ENCODE results near the gene AHCYL2. TPM values are rescaled to one million over a fixed set of nuclear protein-coding genes. Genes with fewer than 3 reads are reported as not detected.
"Not testable (repeated sequence)": the region's sequence is repeated elsewhere in the genome, so short reads cannot be mapped to it uniquely, and the experiment has no call there.

Gene AHCYL2
- polyA plus RNA-seq, 3 donors: 10.7 to 14.6 (median 12.1) TPM

DNA sequence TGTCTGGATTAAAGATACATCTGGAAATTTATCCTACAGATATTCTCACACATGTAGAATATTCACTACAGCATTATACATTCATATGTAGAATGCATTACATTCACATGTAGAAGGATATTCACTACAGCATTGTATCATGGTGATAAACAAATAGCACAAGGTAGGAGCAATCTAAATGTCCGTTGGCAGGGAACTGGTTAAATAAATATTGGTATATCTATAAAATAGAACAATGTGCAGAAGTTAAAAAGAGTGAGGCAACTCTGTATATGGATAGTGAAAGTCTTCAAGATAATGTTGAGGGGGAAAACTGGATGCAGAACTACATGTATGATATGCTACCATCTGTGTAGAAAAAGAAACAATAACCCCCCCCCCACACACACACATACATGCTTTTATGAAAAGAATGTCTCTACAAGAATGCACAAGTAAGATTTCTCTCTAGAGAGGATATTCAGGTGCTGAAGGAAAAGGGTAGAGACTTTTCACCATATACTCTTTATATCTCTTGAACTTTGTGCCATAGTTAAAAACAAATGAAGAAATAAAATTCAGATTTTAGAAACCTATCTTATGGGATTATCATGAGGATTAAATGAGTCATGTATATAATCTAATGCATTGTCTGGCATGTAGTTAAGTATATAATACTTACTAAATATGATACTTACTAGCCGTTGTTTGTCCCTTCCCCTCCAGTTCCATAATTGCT lies 123.4 kb downstream of the AHCYL2 start:
- Mint-ChIP-seq H3K27me3 (ENCODE audit: low read depth in 3 of 3) (peaks cover 0 to 2% (median 0%) of the 10 kb centered on the region in 3 donors), H3K4me3 (no peak overlapping the region), H3K27ac (no peak overlapping the region)

GRCh38 chr7:129351320-129351719 lies 126.5 kb downstream of the AHCYL2 start:
- DNase-seq: no peak
- H4K20me1 ChIP-seq (ENCODE audit: insufficient read depth, low read length): no peaks in the 10 kb centered on the region
- Mint-ChIP-seq H3K4me1 (peaks cover 3% of the 10 kb centered on the region), H3K4me3 (no peak overlapping the region), H3K27me3 (ENCODE audit: low read depth in 3 of 3) (no peaks in the 10 kb centered on the region), H3K36me3 (peaks cover 0 to 5% of the 10 kb centered on the region in 2 donors), H3K9me3 (no peaks in the 10 kb centered on the region), H3K27ac (no peak overlapping the region)
- no peaks in the 10 kb centered on the region for H3K4me1 ChIP-seq (ENCODE audit: control insufficient read depth in 1 of 2, insufficient read depth in 2 of 2, low read length in 2 of 2)
- TF ChIP-seq CTCF (IDR thresholded peaks at IDR 0.05): no peak
- H3K9ac ChIP-seq (ENCODE audit: insufficient read depth, low read length, poor library complexity, severe bottlenecking): no peak overlapping the region
- H3K36me3 ChIP-seq (replicated peaks in 1 of 2; ENCODE audit: control insufficient read depth in 1 of 2, insufficient read depth in 2 of 2, low read length in 2 of 2): no peaks in the 10 kb centered on the region
- H3K27me3 ChIP-seq (ENCODE audit: control insufficient read depth in 2 of 2, insufficient read depth in 2 of 2, low read length in 2 of 2): no peaks in the 10 kb centered on the region
- H3K27ac ChIP-seq (ENCODE audit: low read depth in 1 of 2, low read length in 2 of 2): no peak overlapping the region
- H3K9me3 ChIP-seq (replicated peaks in 1 of 2; ENCODE audit: control insufficient read depth in 1 of 2, insufficient read depth in 1 of 2, low read length in 2 of 2): no peaks in the 10 kb centered on the region
- H3K4me3 ChIP-seq (replicated peaks in 1 of 3; ENCODE audit: low read depth in 2 of 3, low read length in 3 of 3): no peak overlapping the region
- WGBS (ENCODE audit: insufficient coverage): 100% methylated on average over 1 of the region's 3 CpGs
- H3K79me2 ChIP-seq (ENCODE audit: insufficient read depth, low read length): no peaks in the 10 kb centered on the region
- intact Hi-C loops (cut with micrococcal nuclease): no loop called here
- H2AFZ ChIP-seq (ENCODE audit: insufficient read depth, low read depth, low read length, poor library complexity, severe bottlenecking): no peak overlapping the region
- H3K4me2 ChIP-seq (replicated peaks; ENCODE audit: extremely low read depth, low read length, poor library complexity, severe bottlenecking): no peak overlapping the region

More for the DNA sequence above, 123.4 kb downstream of the AHCYL2 start:
- no peaks in the 10 kb centered on the region for H3K27me3 ChIP-seq (ENCODE audit: control insufficient read depth in 2 of 2, insufficient read depth in 2 of 2, low read length in 2 of 2)
- H3K4me1 Mint-ChIP-seq: no peaks in the 10 kb centered on the region
- no peaks in the 10 kb centered on the region for H3K79me2 ChIP-seq (ENCODE audit: insufficient read depth, low read length)
- no peak overlapping the region for H3K4me3 ChIP-seq (replicated peaks in 1 of 3; ENCODE audit: low read depth in 2 of 3, low read length in 3 of 3)
- WGBS (ENCODE audit: insufficient coverage): no CpG with 5 or more reads among the region's 2 CpGs
- no peaks in the 10 kb centered on the region for H3K36me3 ChIP-seq (replicated peaks in 1 of 2; ENCODE audit: control insufficient read depth in 1 of 2, insufficient read depth in 2 of 2, low read length in 2 of 2)
- no peaks in the 10 kb centered on the region for H4K20me1 ChIP-seq (ENCODE audit: insufficient read depth, low read length)
- no peaks in the 10 kb centered on the region for H3K9me3 ChIP-seq (replicated peaks in 1 of 2; ENCODE audit: control insufficient read depth in 1 of 2, insufficient read depth in 1 of 2, low read length in 2 of 2)
- H3K36me3 Mint-ChIP-seq: peaks cover 4 to 8% of the 10 kb centered on the region in 2 donors
- no peak overlapping the region for H3K4me2 ChIP-seq (replicated peaks; ENCODE audit: extremely low read depth, low read length, poor library complexity, severe bottlenecking)
- no peak for DNase-seq
- intact Hi-C loops (cut with micrococcal nuclease): no loop called here
- no peak for TF ChIP-seq CTCF (IDR thresholded peaks at IDR 0.05)
- no peaks in the 10 kb centered on the region for H3K4me1 ChIP-seq (ENCODE audit: control insufficient read depth in 1 of 2, insufficient read depth in 2 of 2, low read length in 2 of 2)
- H3K9ac ChIP-seq (ENCODE audit: insufficient read depth, low read length, poor library complexity, severe bottlenecking): no peak overlapping the region
- H3K9me3 Mint-ChIP-seq: no peaks in the 10 kb centered on the region
- H3K27ac ChIP-seq (ENCODE audit: low read depth in 1 of 2, low read length in 2 of 2): no peak overlapping the region
- no peak overlapping the region for H2AFZ ChIP-seq (ENCODE audit: insufficient read depth, low read depth, low read length, poor library complexity, severe bottlenecking)

DNA sequence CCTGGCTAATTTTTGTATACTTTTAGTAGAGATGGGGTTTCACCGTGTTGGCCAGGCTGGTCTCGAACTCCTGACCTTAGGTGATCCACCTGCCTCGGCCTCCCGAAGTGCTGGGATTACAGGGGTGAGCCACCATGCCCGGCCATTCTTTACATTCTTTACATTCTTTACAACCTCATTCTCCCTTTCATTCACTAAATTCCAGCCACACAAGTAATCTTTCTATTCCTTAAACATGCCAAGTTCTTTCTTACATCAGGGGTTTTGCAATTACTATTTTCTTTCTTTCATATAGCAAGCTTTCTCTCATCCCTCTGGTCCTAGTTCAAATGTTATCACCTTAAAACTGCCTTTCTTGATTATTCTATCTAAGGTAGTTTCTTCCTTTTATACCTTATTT lies 128.3 kb downstream of the AHCYL2 start:
- not testable (repeated sequence) for H3K4me1 ChIP-seq (ENCODE audit: control insufficient read depth in 1 of 2, insufficient read depth in 2 of 2, low read length in 2 of 2)

More for the DNA sequence above, 128.3 kb downstream of the AHCYL2 start:
- intact Hi-C loops (cut with micrococcal nuclease); DNase-seq; H3K27me3 Mint-ChIP-seq (ENCODE audit: low read depth in 3 of 3); H3K4me1 Mint-ChIP-seq; H3K36me3 Mint-ChIP-seq; H3K27me3 ChIP-seq (ENCODE audit: control insufficient read depth in 2 of 2, insufficient read depth in 2 of 2, low read length in 2 of 2); H3K9me3 Mint-ChIP-seq; H3K79me2 ChIP-seq (ENCODE audit: insufficient read depth, low read length); H3K9ac ChIP-seq (ENCODE audit: insufficient read depth, low read length, poor library complexity, severe bottlenecking); H3K27ac ChIP-seq (ENCODE audit: low read depth in 1 of 2, low read length in 2 of 2); H3K4me3 Mint-ChIP-seq; H3K9me3 ChIP-seq (replicated peaks in 1 of 2; ENCODE audit: control insufficient read depth in 1 of 2, insufficient read depth in 1 of 2, low read length in 2 of 2); H2AFZ ChIP-seq (ENCODE audit: insufficient read depth, low read depth, low read length, poor library complexity, severe bottlenecking); H4K20me1 ChIP-seq (ENCODE audit: insufficient read depth, low read length); H3K4me2 ChIP-seq (replicated peaks; ENCODE audit: extremely low read depth, low read length, poor library complexity, severe bottlenecking); H3K27ac Mint-ChIP-seq; H3K36me3 ChIP-seq (replicated peaks in 1 of 2; ENCODE audit: control insufficient read depth in 1 of 2, insufficient read depth in 2 of 2, low read length in 2 of 2); H3K4me3 ChIP-seq (replicated peaks in 1 of 3; ENCODE audit: low read depth in 2 of 3, low read length in 3 of 3): not testable (repeated sequence)
- WGBS (ENCODE audit: insufficient coverage): 100% methylated on average over 4 of the region's 5 CpGs
